G401 (cell line): ENCODE measurements around the gene TAF10. TPM values are rescaled to one million over a fixed set of nuclear protein-coding genes. Genes with fewer than 3 reads are reported as not detected.

ENCODE experiments used
- DNase-seq: peaks from one replicate; pipeline ENCODE4 v3.0.0-alpha.2; 2015; ENCODE audit warnings: low spot score
- in situ Hi-C: cut with HindIII; loops from 2 replicates; pipeline ENCODE4 v1.10.0; 2016; ENCODE audit warnings: low sequenced_read_pairs, mixed read lengths
- total RNA-seq: library from RNA; depleted of rRNA; stranded (reverse); fragments of >200 nt; shearing (Covaris generic); gene quantifications from 2 replicates; pipeline ENCODE4 v1.2.3, GENCODE V29; 2014

TAF10 gene
- total RNA-seq, 1 experiment from 2014 or later: 64.5 TPM

GRCh38 chr11:6646071-6646470 lies 34.1 kb upstream of the TAF10 start:
- DNase-seq: no peak
- in situ Hi-C loops: no loop called here

- in situ Hi-C loops: no loop called here
- DNase-seq: no peak
These were observed 30.9 kb upstream of the TAF10 start for GRCh38 chr11:6642957-6643356.

DNA sequence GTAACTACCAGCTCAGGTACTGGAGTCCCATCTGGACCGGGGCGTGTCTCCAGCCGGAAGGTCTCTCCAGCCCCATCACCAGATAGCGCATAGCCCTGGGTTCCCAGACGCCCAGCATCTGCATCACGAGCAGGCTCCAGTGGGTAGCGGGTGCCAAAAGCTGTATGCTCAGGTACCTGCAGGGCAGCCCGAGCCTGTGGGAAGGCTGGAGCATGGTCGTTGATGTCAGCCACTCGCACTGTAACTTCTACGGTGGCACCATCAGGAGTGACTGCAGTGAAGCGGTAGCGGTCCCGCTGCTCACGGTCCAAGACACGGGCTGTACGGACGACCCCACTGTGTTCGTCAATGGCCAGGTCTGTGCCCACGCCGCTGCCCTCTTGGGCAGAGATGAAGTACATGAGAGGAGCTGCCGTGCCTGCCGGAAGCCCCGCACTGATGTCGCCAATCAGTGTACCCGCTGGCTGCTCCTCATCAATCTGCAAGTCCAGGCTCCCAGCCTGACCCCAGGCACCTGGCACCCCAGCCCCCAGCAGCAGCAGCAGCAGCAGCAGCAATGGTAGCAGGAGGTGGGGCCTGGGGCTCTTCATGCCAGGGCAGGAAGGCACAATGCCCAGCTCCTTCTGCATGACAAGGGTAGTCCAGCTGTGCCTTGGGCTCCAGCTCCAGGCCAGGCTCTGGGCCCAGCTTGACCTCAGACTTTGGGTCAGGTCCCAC lies 29.1 kb upstream of the TAF10 start:
- DNase-seq: no peak
- in situ Hi-C loops: no loop called here

DNA sequence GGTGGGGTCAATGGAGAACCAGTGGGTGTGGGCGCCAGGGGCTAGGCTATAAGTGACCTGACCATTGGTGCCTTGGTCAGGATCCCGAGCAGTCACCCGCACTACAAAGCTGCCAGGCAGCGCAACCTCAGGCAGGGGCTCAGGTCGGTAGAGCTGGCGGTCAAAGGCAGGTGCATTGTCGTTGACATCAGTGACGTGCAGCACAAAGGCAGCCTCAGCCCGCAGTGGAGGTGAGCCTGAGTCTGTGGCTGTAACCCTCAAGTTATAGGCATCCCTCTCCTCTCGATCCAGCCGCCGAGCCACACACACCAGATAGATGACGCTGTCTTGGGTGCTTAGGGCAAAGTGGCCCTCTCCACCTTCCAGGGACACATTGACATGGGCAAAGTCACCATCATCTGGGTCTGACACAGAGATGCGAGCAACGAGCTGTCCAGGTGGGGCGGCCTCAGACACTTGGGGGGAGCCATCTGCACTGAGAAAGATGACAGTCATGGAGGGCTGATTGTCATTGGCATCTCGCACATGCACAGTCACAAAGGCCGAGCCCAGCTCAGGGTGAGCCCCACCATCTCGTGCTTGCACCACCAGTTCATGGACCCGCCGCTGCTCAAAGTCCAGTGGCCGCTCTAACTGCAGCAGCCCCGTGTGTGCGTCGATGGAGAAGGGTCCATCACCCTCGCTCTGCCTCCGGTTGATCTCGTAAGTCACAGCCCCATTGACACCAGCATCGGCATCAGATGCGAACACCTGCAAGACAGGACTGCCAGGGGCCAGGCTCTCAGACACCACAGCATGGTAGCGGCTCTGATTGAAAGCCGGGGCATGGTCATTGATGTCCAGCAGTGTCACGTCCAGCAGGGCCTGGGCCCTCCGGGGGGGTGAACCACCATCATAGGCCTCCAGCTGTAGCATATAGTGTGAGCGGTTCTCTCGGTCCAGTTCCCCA lies 28.3 kb upstream of the TAF10 start:
- in situ Hi-C loops: no loop called here

GRCh38 chr11:6638429-6638828 lies 26.4 kb upstream of the TAF10 start:
- no peak for DNase-seq
- in situ Hi-C loops: no loop called here

More for the DNA sequence above, 28.3 kb upstream of the TAF10 start:
- no peak for DNase-seq

DNA sequence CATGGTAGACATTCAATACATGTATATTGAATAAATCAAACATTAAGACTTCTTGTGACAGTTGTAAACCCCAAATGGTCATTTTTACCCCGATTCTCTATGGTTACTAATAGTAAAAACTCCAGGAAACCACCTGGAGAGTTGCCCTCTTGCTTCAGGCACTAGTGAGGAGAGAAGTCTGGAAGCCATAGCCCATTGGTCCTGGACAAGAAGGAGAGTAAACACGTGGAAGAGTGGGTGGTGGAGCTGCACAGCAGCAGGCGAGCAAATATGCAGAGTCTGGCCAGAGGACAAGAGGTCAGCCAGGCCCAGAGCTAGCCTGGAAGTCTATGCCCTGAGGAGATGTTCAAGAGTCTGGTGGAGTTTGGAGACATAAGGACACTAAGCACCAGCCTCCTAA lies 25.9 kb upstream of the TAF10 start:
- in situ Hi-C loops: no loop called here
- no peak for DNase-seq

- in situ Hi-C loops: no loop called here
- no peak for DNase-seq
These were observed 24.5 kb upstream of the TAF10 start for GRCh38 chr11:6636480-6636879.

- peak; percentile 32 for DNase-seq
- in situ Hi-C loops: no loop called here
These were observed 23.3 kb upstream of the TAF10 start for GRCh38 chr11:6635082-6635932.

DNA sequence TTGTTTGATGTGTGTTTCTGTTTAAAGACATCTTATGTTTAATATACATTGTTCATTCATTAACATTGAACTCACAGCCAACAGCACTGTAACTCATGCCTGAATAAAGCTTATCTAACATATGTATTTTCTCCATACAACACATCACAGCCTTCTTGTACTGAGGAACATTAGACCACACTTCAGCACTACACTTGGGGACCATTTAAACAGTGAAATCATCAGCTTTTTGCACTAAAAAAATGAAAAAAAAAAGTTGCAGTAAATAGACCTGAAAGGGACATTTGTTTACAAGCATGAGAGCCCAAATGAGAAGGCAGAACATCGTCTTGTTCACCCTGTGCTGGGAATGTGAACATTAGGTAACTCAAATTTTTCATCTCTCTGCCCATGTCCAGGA lies 22.5 kb upstream of the TAF10 start:
- in situ Hi-C loops: no loop called here

DNA sequence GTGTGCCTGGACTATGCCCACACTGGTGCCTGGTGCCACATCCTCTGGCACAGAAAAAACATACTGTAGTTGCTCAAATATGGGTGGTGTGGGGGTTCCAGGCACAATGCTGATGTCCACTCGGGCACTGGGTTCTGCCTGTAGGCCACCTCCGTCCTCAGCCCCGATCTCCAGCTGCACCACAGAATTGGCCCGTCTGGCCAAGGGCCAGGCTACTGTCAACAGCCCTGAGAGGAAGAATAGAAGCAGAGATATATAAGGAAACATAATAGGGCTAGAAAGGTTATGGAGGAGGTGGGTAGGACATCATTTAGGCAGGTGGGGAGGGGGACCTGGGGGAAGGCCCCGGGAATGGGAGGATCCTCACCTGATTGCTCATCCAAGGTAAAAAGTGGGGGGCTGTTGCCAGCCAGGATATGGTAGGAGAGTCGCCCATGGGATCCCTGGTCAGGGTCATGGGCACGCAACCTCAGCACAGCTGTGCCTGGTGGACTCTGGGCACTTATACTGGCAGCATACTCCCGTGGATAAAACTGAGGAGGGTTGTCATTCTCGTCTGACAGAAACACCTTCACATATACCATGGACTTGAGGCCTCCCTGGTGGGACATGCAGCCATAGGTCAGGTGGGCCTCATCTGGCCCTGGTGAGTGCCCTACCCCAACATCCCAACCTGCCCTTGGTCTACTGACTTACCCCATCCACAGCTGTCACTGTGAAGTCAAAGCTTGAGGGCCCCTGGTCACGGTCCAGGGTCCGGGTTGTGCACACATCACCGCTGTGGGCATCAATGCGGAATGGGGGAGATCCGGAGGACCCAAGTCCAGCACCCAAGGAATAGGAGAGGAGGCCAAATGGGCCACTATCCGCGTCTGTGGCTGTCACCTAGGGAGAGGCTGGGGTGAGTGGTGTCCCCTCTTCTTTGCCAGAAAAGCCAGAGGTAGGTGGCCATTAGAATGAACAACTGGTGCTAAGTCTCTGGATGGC lies 21.7 kb upstream of the TAF10 start:
- no peak for DNase-seq

More for the DNA sequence above, 22.5 kb upstream of the TAF10 start:
- no peak for DNase-seq

GRCh38 chr11:6632116-6633073 lies 20.4 kb upstream of the TAF10 start:
- in situ Hi-C loops: no loop called here
- no peak for DNase-seq

More for the DNA sequence above, 21.7 kb upstream of the TAF10 start:
- in situ Hi-C loops: no loop called here

- in situ Hi-C loops: no loop called here
- no peak for DNase-seq
These were observed 19.4 kb upstream of the TAF10 start for GRCh38 chr11:6631361-6631890.

DNA sequence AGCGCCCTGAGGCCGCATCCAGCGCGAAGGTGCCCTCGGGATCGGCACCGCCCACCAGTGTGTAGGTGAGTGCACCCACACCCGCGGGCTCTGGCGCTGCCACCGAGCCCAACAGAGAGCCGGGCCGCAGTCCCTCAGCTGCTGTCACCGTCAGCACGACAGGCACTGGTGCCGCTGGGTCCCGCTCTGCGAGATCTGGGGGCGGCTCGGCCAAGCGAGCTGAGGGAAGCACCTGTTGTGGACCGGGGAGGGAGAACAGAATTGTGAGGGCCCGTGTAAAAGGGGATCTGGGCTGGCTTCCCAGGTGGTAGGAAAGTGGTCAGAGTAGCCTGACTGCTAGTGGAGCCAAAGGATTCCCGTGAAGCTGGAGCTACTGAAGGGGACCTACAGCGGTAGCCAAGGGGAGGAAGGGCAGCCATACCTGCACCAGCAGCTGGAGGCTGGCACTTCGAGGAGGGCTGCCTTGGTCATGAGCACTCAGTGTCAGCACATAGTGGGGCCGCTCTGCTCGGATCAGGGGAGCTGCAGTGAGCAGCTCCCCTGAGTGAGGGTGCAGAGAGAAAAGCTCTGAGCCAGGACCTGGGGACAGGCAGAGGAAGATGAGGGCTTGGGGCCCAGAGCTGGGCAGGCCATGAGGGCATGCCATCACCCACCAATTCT lies 18.7 kb upstream of the TAF10 start:
- in situ Hi-C loops: no loop called here

DNA sequence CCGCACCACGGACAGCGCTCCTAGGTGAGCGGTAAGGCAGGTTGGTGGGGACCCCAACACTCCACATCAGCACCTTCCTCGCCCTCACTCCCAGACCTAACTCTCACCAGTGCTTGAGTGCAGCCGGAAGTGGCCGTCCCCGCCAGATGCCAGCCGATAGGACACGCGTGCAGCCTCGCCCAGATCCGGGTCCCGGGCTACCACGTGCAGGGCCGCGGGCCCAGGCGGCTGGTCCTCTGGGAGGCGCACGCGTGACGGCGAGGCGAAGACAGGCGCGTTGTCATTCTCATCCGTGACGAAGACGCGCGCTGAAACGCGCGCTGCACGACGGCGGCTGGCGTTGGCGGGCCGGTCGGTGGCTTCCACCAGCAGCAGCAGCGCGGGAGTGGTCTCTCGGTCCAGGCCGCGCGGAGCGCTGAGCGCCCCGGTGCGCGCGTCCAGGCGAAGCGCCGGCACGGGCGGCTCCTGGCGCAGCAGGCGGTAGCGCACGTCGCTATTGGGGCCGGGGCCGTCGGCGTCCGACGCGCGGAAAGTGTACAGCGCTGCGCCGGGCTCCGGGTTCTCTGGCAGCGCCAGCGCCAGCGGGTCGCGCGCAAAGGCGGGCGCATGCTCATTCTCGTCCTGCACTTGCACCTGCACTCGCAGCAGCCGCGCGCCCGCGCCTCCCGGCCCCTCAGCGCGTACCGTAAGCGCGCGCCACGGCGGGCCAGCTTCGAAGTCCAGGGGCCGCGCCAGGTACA lies 18.0 kb upstream of the TAF10 start:
- no peak for DNase-seq
- in situ Hi-C loops: no loop called here

More for the DNA sequence above, 18.7 kb upstream of the TAF10 start:
- no peak for DNase-seq

DNA sequence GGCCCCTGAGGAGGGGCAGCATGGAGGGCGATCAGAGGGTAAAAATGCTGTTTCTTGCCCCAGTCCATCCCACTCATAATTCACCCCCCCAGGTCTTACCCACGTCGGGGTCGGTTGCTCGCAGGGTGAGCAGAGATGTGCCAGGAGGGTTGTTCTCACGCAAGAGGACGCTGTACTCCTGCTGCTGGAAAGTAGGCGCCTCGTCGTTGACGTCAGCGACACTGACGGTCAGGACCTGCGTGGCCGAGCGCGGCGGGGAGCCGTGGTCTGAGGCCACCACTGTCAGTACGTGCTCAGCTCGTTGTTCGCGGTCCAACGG lies 17.5 kb upstream of the TAF10 start:
- in situ Hi-C loops: no loop called here

DNA sequence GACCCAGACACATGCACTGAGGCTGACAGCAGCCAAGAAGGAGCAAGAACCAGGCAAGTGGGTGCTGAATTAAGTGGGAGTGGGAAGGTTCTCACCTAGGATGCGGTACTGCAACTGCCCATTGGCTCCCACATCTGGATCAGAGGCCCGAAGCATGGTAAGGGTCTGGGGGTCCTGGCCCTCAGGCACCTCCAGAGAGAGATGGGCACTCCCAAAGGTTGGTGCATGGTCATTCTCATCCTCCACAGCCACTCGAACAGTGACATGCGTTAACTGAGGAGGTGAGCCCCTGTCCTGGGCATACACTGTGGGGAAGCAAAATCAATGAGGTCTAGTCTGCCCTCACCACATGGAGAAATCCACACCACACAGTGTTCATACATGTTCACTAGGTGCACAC lies 16.5 kb upstream of the TAF10 start:
- in situ Hi-C loops: no loop called here
- no peak for DNase-seq

More for the DNA sequence above, 17.5 kb upstream of the TAF10 start:
- no peak for DNase-seq
